Measurements from ENCODE around the gene ATP11A.

The ATP11A gene

DNA sequence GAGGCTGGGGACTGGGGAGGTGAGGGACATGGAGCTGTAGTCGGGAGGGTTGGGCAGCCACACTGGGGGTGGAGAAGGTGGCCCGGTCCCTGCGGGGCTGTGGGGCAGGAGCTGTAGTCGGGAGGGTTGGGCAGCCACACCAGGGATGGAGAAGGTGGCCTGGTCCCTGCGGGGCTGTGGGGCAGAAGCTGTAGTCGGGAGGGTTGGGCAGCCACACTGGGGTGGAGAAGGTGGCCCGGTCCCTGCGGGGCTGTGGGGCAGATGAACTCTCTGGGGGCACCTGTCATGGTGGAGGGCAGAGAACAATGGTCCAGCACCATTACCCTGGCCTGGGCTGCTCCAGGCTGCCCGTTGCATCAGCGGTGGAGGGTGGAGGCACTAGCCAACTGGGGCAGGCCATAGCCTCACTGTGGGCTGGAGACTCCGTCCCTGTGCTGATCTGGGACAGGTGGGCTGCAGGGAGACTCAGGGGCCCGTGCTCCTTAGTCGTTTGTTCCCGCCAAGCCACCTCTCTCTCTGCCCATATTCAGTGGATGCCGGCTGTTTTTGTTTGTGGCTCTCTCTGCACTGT is 51.4 kb downstream of the ATP11A start:
- H3K27ac ChIP-seq (ENCODE audit: low read length), result no peak overlapping the region
- no peaks in the 10 kb centered on the region for H4K20me1 ChIP-seq (ENCODE audit: insufficient read depth, low read length)
- H3K9ac ChIP-seq (ENCODE audit: low read length), result no peak overlapping the region
- TF ChIP-seq EZH2 (optimal IDR thresholded peaks at IDR 0.05; ENCODE audit: low read depth, low read length) (no peak), EZH2phosphoT487 (IDR thresholded peaks at IDR 0.05; ENCODE audit: low read length) (no peak), CTCF (IDR thresholded peaks at IDR 0.05; ENCODE audit: low read length) (no peak)
- no peaks in the 10 kb centered on the region for H3K36me3 ChIP-seq (replicated peaks; ENCODE audit: insufficient read depth, low read length)
- no peaks in the 10 kb centered on the region for H3K27me3 ChIP-seq (replicated peaks; ENCODE audit: insufficient read depth, low read length)
- DNase-seq, result no peak
- no peak overlapping the region for H2AFZ ChIP-seq (ENCODE audit: low read length)
- no peak overlapping the region for H3K4me3 ChIP-seq (ENCODE audit: low read length)
- H3K9me2 ChIP-seq (replicated peaks; ENCODE audit: insufficient read depth, low read length), result no peaks in the 10 kb centered on the region
- no peaks in the 10 kb centered on the region for H3K9me3 ChIP-seq (replicated peaks; ENCODE audit: insufficient read depth, low read length)
- H3K79me2 ChIP-seq (ENCODE audit: low read length), result peaks cover 62% of the 10 kb centered on the region
- H3F3A ChIP-seq (ENCODE audit: insufficient read depth, low read length), result no peaks in the 10 kb centered on the region
- H3K4me2 ChIP-seq (ENCODE audit: low read depth, low read length), result no peak overlapping the region
- no peaks in the 10 kb centered on the region for H3K4me1 ChIP-seq (ENCODE audit: low read length)

DNA sequence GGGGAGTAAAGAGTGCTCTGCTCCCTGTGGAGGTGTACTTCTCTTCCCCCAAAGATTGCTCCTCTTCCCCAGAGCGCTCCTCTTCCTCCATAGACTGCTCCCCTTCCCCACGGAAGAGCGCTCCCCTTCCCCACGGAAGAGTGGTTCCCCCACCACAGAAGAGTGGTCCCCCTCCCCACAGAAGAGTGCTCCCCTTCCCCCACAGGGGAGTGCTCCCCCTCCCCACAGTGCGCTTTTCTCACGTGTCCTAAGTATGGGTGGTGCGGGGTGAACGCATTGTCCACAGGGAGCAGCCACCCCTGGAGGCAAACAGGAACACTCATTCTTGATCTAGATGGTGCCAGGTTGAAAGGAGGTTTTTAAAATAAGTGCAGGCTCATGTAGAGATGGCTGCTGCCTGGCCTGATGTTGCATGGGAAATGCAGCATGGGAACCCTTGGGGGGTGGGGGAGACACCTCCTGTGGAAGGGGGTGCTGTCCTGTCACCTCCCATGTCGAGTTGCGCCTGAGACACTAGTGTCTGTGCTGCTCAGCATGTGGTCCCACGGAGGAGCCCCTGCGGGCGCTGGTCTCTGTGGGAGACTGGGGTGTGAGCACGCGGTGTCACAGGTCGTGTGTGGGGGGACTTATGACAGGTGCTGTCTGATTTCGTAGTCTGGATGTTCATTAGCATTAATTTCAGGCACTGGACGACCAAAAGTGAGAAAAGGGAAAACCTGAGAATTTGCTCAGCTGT is 52.2 kb downstream of the ATP11A start:
- Histone ChIP-seq H3K27me3 (replicated peaks; ENCODE audit: insufficient read depth, low read length) (no peaks in the 10 kb centered on the region), H3K36me3 (replicated peaks; ENCODE audit: insufficient read depth, low read length) (no peaks in the 10 kb centered on the region), H3K79me2 (ENCODE audit: low read length) (peaks cover 63% of the 10 kb centered on the region), H3K4me3 (ENCODE audit: low read length) (no peak overlapping the region), H3K27ac (ENCODE audit: low read length) (no peak overlapping the region), H3K9ac (ENCODE audit: low read length) (no peak overlapping the region), H3K4me1 (ENCODE audit: low read length) (no peaks in the 10 kb centered on the region), H3F3A (ENCODE audit: insufficient read depth, low read length) (no peaks in the 10 kb centered on the region), H4K20me1 (ENCODE audit: insufficient read depth, low read length) (no peaks in the 10 kb centered on the region), H3K9me3 (replicated peaks; ENCODE audit: insufficient read depth, low read length) (no peaks in the 10 kb centered on the region), H3K4me2 (ENCODE audit: low read depth, low read length) (no peak overlapping the region), H2AFZ (ENCODE audit: low read length) (no peak overlapping the region), H3K9me2 (replicated peaks; ENCODE audit: insufficient read depth, low read length) (no peaks in the 10 kb centered on the region)
- no peak for TF ChIP-seq CTCF (IDR thresholded peaks at IDR 0.05; ENCODE audit: low read length)
- TF ChIP-seq EZH2phosphoT487 (IDR thresholded peaks at IDR 0.05; ENCODE audit: low read length), result no peak
- no peak for TF ChIP-seq EZH2 (optimal IDR thresholded peaks at IDR 0.05; ENCODE audit: low read depth, low read length)
- no peak for DNase-seq

- no peaks in the 10 kb centered on the region for H4K20me1 ChIP-seq (ENCODE audit: insufficient read depth, low read length)
- peaks cover 65% of the 10 kb centered on the region for H3K79me2 ChIP-seq (ENCODE audit: low read length)
- no peak overlapping the region for H2AFZ ChIP-seq (ENCODE audit: low read length)
These were observed 52.7 kb downstream of the ATP11A start for GRCh38 chr13:112742583-112742982.

More at GRCh38 chr13:112742583-112742982, 52.7 kb downstream of the ATP11A start:
- no peak overlapping the region for H3K9ac ChIP-seq (ENCODE audit: low read length)
- no peak for TF ChIP-seq EZH2phosphoT487 (IDR thresholded peaks at IDR 0.05; ENCODE audit: low read length)
- TF ChIP-seq CTCF (IDR thresholded peaks at IDR 0.05; ENCODE audit: low read length), result no peak
- no peak for TF ChIP-seq EZH2 (optimal IDR thresholded peaks at IDR 0.05; ENCODE audit: low read depth, low read length)
- no peak overlapping the region for H3K27ac ChIP-seq (ENCODE audit: low read length)
- no peaks in the 10 kb centered on the region for H3F3A ChIP-seq (ENCODE audit: insufficient read depth, low read length)
- H3K9me2 ChIP-seq (replicated peaks; ENCODE audit: insufficient read depth, low read length), result no peaks in the 10 kb centered on the region
- no peak overlapping the region for H3K4me2 ChIP-seq (ENCODE audit: low read depth, low read length)
- no peaks in the 10 kb centered on the region for H3K4me1 ChIP-seq (ENCODE audit: low read length)
- H3K9me3 ChIP-seq (replicated peaks; ENCODE audit: insufficient read depth, low read length), result no peaks in the 10 kb centered on the region
- no peak overlapping the region for H3K4me3 ChIP-seq (ENCODE audit: low read length)
- DNase-seq, result no peak
- no peaks in the 10 kb centered on the region for H3K27me3 ChIP-seq (replicated peaks; ENCODE audit: insufficient read depth, low read length)
- H3K36me3 ChIP-seq (replicated peaks; ENCODE audit: insufficient read depth, low read length), result no peaks in the 10 kb centered on the region
